CD4-positive, alpha-beta T cell (primary cell): ENCODE data around the gene PPP1R8. TPM values are rescaled to one million over a fixed set of nuclear protein-coding genes. Genes with fewer than 3 reads are reported as not detected.
A peak's percentile ranks its signal among the peaks of the same experiment; 100 is the strongest.
"Not testable (repeated sequence)": the region's sequence is repeated elsewhere in the genome, so short reads cannot be mapped to it uniquely, and the experiment has no call there.

Experiments
- ATAC-seq: fragments of 200-7000 bp; cut with Tn5 transposase; one replicate; pipeline ENCODE4 v1.10.0; 2022; ENCODE audit warnings: mild to moderate bottlenecking; ENCODE audit not compliant: poor library complexity
- CTCF ChIA-PET: fragments of 350-600 bp; sonication (Branson Sonifier 250); formaldehyde crosslinking; loops from one replicate; lab custom pipeline; 2021; ENCODE audit warnings: antibody characterized with exemption, inconsistent platforms; lab: Charles Lee
- POLR2A ChIA-PET: fragments of 350-600 bp; sonication (Branson Sonifier 250); formaldehyde crosslinking; loops from one replicate; lab custom pipeline; 2021; ENCODE audit warnings: antibody characterized with exemption, inconsistent platforms; lab: Charles Lee
- DNase-seq, 14 experiments: peaks; one replicate each; pipeline ENCODE4 v3.0.0-alpha.2; 2013 to 2020; ENCODE audit warnings: mixed read lengths in 2 of 14
- H3K27ac ChIP-seq, 2 donors: one replicate each; pipeline versions ENCODE4 v1.5.1 to v1.7.0; 2013; ENCODE audit warnings: low read length in 2 of 2, low read depth in 1 of 2, mild to moderate bottlenecking in 1 of 2
- H3K27me3 ChIP-seq, 2 experiments: 1 replicate in 1 of 2; 2 replicates in 1 of 2; pipeline versions ENCODE4 v1.6.1 to v1.7.0; 2013; ENCODE audit warnings: low read length in 2 of 2, control low read depth in 1 of 2, mild to moderate bottlenecking in 1 of 2, moderate library complexity in 1 of 2; ENCODE audit not compliant: insufficient read depth in 2 of 2, control insufficient read depth in 1 of 2
- H3K36me3 ChIP-seq: one replicate; pipeline ENCODE4 v1.6.1; 2013; ENCODE audit warnings: low read length, control low read depth; ENCODE audit not compliant: insufficient read depth
- H3K4me1 ChIP-seq: one replicate; pipeline ENCODE4 v1.6.1; 2013; ENCODE audit warnings: low read length, control low read depth; ENCODE audit not compliant: insufficient read depth
- H3K4me3 ChIP-seq: one replicate; pipeline ENCODE4 v1.5.1; 2013; ENCODE audit warnings: mild to moderate bottlenecking, low read length, moderate library complexity
- H3K9me3 ChIP-seq, 2 experiments: 1 replicate in 1 of 2; 2 replicates in 1 of 2; pipeline versions ENCODE4 v1.6.1 to v1.7.0; 2013; ENCODE audit warnings: low read length in 2 of 2, mild to moderate bottlenecking in 2 of 2, control low read depth in 1 of 2, moderate library complexity in 1 of 2; ENCODE audit not compliant: control insufficient read depth in 1 of 2, insufficient read depth in 1 of 2
- H3K27ac Mint-ChIP-seq: one replicate; pipeline ENCODE4 v1.8.0; 2020; ENCODE audit warnings: mixed read lengths
- H3K27me3 Mint-ChIP-seq: one replicate; pipeline ENCODE4 v1.8.0; 2021; ENCODE audit warnings: mixed read lengths
- H3K36me3 Mint-ChIP-seq: one replicate; pipeline ENCODE4 v1.8.0; 2021; ENCODE audit warnings: low read depth, mixed read lengths
- H3K4me1 Mint-ChIP-seq: one replicate; pipeline ENCODE4 v1.8.0; 2021; ENCODE audit warnings: low read depth, mixed read lengths
- H3K4me3 Mint-ChIP-seq: one replicate; pipeline ENCODE4 v1.8.0; 2020; ENCODE audit warnings: mild to moderate bottlenecking, mixed read lengths
- H3K9me3 Mint-ChIP-seq: one replicate; pipeline ENCODE4 v1.8.0; 2020; ENCODE audit warnings: mixed read lengths
- intact Hi-C, 2 experiments: fragments of 100-400 bp; cut with DNase I in 1 of 2; cut with micrococcal nuclease in 1 of 2; formaldehyde crosslinking; loops; one replicate each; pipeline versions ENCODE4 v1.15.1 to v1.9.0; 2023 to 2025; cut with DNase I, micrococcal nuclease
- total RNA-seq, 174 experiments: library from RNA in 2 of 174; stranded (reverse) in 2 of 174; gene quantifications; one replicate each; pipeline ENCODE4 v1.2.3 and lab custom pipeline; 2021 to 2026
- TF ChIP-seq, protein P1 (sequence below): fragments of 200-600 bp; IDR thresholded peaks from one replicate; pipeline ENCODE4 v1.8.0; 2022; ENCODE audit warnings: antibody characterized with exemption, mild to moderate bottlenecking

The PPP1R8 gene
- total RNA-seq, 2 experiments from 2014 or later: 14.8 to 15.7 TPM

DNA sequence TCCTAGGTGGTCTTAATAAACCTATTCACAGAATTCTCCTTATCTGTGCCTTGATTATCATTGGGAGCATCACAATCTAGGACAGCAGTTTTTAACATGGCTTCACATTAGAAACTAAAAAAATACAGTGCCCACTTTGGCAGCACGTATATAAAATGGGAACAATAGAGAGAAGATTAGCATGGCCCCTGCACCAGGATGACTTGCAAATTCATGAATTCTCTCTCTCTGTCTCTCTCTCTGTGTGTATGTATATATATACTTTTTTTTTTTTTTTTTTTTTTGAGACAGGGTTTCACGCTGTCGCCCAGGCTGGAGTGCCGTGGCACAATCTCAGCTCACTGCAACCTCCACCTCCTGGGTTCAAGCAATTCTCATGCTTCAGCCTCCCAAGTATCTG is 6.2 kb upstream of the PPP1R8 start:
- Mint-ChIP-seq H3K27me3 (no peaks in the 10 kb centered on the region), H3K27ac (no peak overlapping the region), H3K4me3 (no peak overlapping the region), H3K4me1 (no peaks in the 10 kb centered on the region), H3K36me3 (peaks cover 39% of the 10 kb centered on the region), H3K9me3 (no peaks in the 10 kb centered on the region)
- TF ChIP-seq, protein P1, sequence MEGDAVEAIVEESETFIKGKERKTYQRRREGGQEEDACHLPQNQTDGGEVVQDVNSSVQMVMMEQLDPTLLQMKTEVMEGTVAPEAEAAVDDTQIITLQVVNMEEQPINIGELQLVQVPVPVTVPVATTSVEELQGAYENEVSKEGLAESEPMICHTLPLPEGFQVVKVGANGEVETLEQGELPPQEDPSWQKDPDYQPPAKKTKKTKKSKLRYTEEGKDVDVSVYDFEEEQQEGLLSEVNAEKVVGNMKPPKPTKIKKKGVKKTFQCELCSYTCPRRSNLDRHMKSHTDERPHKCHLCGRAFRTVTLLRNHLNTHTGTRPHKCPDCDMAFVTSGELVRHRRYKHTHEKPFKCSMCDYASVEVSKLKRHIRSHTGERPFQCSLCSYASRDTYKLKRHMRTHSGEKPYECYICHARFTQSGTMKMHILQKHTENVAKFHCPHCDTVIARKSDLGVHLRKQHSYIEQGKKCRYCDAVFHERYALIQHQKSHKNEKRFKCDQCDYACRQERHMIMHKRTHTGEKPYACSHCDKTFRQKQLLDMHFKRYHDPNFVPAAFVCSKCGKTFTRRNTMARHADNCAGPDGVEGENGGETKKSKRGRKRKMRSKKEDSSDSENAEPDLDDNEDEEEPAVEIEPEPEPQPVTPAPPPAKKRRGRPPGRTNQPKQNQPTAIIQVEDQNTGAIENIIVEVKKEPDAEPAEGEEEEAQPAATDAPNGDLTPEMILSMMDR: no peak
- ChIA-PET POLR2A (interaction anchor here (1.0 kb wide), 1 partner anchor 224 kb away, joined by 4 read pairs; no protein-coding TSS in a partner anchor), CTCF (no interaction called here)
- no peaks in the 10 kb centered on the region for H3K9me3 ChIP-seq
- H3K4me1 ChIP-seq: no peaks in the 10 kb centered on the region
- H3K27me3 ChIP-seq: no peaks in the 10 kb centered on the region
- H3K27ac ChIP-seq: no peak overlapping the region
- peaks cover 29% of the 10 kb centered on the region for H3K36me3 ChIP-seq
- DNase-seq (no peak), ATAC-seq (no peak)
- no peak overlapping the region for H3K4me3 ChIP-seq
- intact Hi-C loops: no loop called here

DNA sequence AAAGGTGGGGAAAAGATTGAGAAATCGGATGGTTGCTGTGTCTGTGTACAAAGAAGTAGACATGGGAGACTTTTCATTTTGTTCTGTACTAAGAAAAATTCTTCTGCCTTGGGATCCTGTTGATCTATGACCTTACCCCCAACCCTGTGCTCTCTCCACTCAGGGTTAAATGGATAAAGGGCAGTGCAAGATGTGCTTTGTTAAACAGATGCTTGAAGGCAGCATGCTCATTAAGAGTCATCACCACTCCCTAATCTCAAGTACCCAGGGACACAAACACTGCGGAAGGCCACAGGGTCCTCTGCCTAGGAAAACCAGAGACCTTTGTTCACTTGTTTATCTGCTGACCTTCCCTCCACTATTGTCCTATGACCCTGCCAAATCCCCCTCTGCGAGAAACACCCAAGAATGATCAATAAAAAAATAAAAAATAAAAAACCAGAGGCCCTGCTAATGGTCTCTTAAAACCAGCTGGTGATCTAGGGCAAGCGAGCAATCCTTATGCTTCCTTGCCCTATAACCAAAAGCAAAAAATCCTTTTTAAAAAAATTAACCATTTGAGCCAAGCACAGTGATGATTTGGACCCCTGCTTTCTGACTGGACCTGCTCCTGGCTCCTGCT is 1.1 kb upstream of the PPP1R8 start:
- Mint-ChIP-seq H3K4me3 (peak overlapping the region; percentile 96), H3K4me1 (peaks cover 38% of the 10 kb centered on the region), H3K27ac (peak overlapping the region; percentile 93), H3K36me3 (peaks cover 34% of the 10 kb centered on the region)
- H3K9me3 ChIP-seq, H3K27me3 Mint-ChIP-seq, ATAC-seq, intact Hi-C loops, H3K4me3 ChIP-seq, H3K27ac ChIP-seq, H3K9me3 Mint-ChIP-seq, H3K27me3 ChIP-seq, DNase-seq: not testable (repeated sequence)
- POLR2A ChIA-PET: interaction anchor here (0.7 to 2.2 kb wide), 4 partner anchors 40 to 1541 kb away, joined by 4 to 9 read pairs (median 5); partner anchors contain the start of gene FAM76A
- peaks cover 23% of the 10 kb centered on the region for H3K36me3 ChIP-seq
- H3K4me1 ChIP-seq: peaks cover 19% of the 10 kb centered on the region
- CTCF ChIA-PET: interaction anchor here (1.1 to 1.2 kb wide), 2 partner anchors 28 to 160 kb away, joined by 3 to 4 read pairs; no protein-coding TSS in a partner anchor

DNA sequence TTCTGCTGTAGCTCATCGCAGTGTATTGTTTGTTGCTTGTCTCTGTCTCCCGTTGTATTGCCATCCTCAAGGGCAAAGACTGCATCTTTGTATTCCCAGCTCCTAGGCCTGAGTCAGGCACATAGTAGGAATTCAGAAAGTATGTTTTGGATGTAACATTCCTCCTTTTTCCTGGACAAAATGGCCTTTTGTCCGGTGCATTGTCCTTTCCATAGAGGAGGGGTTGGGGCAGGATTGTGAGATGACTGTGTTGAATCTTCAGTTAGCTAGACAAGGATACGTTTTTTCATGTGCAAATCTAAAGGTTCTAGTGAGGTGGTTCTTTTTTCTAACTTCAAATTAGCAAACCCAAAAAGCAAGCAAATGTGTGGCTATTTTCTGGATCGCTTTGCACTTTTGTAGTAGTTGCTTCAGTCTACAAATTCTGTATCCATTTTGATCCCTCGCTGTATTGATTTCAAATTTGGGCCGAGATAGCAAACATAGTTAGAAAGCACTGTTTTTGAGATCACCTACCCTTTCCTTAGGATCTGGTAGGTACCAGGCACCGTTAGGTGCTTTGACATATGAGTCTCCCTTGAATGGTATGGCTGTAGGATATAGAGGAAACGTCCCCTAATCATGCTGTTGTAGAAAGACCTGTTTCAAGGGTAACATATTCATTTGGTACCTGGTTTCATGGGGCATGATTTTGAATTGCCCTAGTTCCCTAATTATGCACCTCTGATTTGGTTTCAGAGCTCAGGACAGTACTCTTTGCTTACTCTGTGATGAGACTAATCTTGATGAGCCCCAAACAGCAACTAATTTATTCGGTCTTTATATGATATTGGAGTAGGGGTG is 1.2 kb downstream of the PPP1R8 start:
- CTCF ChIA-PET: interaction anchor here (2.1 kb wide), 1 partner anchor 148 kb away, joined by 5 read pairs; no protein-coding TSS in a partner anchor
- Mint-ChIP-seq H3K9me3 (no peaks in the 10 kb centered on the region), H3K27me3 (no peaks in the 10 kb centered on the region), H3K36me3 (peaks cover 52% of the 10 kb centered on the region), H3K27ac (peak overlapping the region; percentile 93), H3K4me1 (peaks cover 50% of the 10 kb centered on the region), H3K4me3 (peak overlapping the region; percentile 96)
- Histone ChIP-seq H3K4me1 (peaks cover 27% of the 10 kb centered on the region), H3K4me3 (peak overlapping the region; percentile 93), H3K27me3 (no peaks in the 10 kb centered on the region), H3K27ac (no peak overlapping the region), H3K36me3 (peaks cover 31% of the 10 kb centered on the region), H3K9me3 (no peaks in the 10 kb centered on the region)
- TF ChIP-seq, protein P1: no peak
- ATAC-seq: no peak
- intact Hi-C loops: loop anchor here in 1 of 2 experiments (2.0 kb wide), 2 partner anchors 59 to 105 kb away; partner anchors contain the start of gene STX12
- POLR2A ChIA-PET: interaction anchor here (0.8 to 1.5 kb wide), 3 partner anchors 214 to 429 kb away, joined by 3 to 5 read pairs (median 4); no protein-coding TSS in a partner anchor
- no peak for DNase-seq
